GM19324 (cell line): Measurements from ENCODE around the gene GATA2.

Source experiments
- ATAC-seq: cut with Tn5 transposase; IDR thresholded peaks from one replicate; pipeline ENCODE4 v1.9.1; 2021; ENCODE audit warnings: mild to moderate bottlenecking, moderate library complexity; ENCODE audit not compliant: unreplicated experiment, low FRiP score

The GATA2 gene

GRCh38 chr3:128492671-128493569 is at the start of gene GATA2:
Gene GATA2 (minus strand): TSS chr3:128493201. CDS start chr3:128487031, 6,170 bp downstream.
- ATAC-seq = no peak

- no peak for ATAC-seq
Observed at GRCh38 chr3:128541246-128541645, 48.2 kb upstream of the GATA2 start.

- ATAC-seq = no peak
Observed at GRCh38 chr3:128539376-128539775, 46.4 kb upstream of the GATA2 start.

GRCh38 chr3:128537091-128537703 is 44.2 kb upstream of the GATA2 start:
- ATAC-seq = no peak

- no peak for ATAC-seq
Observed at GRCh38 chr3:128532012-128532983, 39.3 kb upstream of the GATA2 start.

- no peak for ATAC-seq
Observed at GRCh38 chr3:128524374-128525299, 31.6 kb upstream of the GATA2 start.

- no peak for ATAC-seq
Observed at GRCh38 chr3:128523591-128523990, 30.6 kb upstream of the GATA2 start.

GRCh38 chr3:128521715-128522114 is 28.7 kb upstream of the GATA2 start:
- ATAC-seq = no peak

- no peak for ATAC-seq
Observed at GRCh38 chr3:128518587-128519490, 25.8 kb upstream of the GATA2 start.

GRCh38 chr3:128517648-128518047 is 24.6 kb upstream of the GATA2 start:
- no peak for ATAC-seq

GRCh38 chr3:128515967-128516366 is 23.0 kb upstream of the GATA2 start:
- ATAC-seq = no peak

- no peak for ATAC-seq
Observed at GRCh38 chr3:128508852-128509251, 15.9 kb upstream of the GATA2 start.

- no peak for ATAC-seq
Observed at GRCh38 chr3:128506754-128507153, 13.8 kb upstream of the GATA2 start.

- no peak for ATAC-seq
Observed at GRCh38 chr3:128505771-128506170, 12.8 kb upstream of the GATA2 start.

- ATAC-seq = no peak
Observed at GRCh38 chr3:128504963-128505730, 12.1 kb upstream of the GATA2 start.

- no peak for ATAC-seq
Observed at GRCh38 chr3:128504533-128504915, 11.5 kb upstream of the GATA2 start.

GRCh38 chr3:128503751-128504532 is 10.9 kb upstream of the GATA2 start:
- no peak for ATAC-seq
